Inflammatory macrophage treated with lipopolysaccharide for 4 hours (primary cell): Measurements from ENCODE around the gene BTRC.

Experiments
- DNase-seq: peaks from one replicate; pipeline ENCODE4 v3.0.0-alpha.2; 2020

Gene BTRC

DNA sequence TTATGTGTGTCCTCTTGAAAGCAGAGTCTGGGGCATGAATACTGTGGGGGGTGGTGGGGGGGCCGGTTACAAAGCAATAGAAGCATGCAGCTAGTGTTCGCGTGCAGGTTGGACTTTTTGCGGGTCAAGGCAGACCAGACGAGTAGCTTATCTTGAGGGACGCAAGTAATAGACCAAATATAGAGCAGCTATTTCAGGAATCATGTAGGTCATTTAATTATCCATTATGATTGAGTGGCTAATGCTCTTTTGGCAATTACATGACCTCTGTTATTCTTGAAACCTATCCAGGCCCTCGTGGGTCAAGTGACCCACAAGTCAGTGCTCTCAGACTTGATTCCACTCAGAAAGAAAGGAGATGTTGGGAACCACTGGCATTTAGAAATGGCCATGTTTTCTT, 93.0 kb downstream of the BTRC start:
- DNase-seq, result no peak

DNA sequence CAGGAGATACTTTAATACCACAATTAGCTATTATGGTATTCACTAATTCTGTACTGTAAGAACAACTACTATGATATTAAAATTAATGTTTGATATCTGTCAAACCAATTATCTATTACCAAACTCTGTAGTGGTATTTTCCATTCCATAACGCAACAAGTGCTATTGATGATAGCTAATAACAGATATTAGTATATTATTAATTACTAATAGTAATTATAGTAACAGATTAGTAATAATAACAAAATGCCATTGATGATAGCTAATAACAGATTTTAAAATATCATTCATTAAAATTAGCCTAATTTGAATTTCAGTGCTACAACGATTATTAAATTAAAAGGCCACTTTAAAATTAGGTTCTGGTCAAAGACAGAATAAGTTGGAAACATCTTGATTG, 93.5 kb downstream of the BTRC start:
- DNase-seq, result no peak

DNA sequence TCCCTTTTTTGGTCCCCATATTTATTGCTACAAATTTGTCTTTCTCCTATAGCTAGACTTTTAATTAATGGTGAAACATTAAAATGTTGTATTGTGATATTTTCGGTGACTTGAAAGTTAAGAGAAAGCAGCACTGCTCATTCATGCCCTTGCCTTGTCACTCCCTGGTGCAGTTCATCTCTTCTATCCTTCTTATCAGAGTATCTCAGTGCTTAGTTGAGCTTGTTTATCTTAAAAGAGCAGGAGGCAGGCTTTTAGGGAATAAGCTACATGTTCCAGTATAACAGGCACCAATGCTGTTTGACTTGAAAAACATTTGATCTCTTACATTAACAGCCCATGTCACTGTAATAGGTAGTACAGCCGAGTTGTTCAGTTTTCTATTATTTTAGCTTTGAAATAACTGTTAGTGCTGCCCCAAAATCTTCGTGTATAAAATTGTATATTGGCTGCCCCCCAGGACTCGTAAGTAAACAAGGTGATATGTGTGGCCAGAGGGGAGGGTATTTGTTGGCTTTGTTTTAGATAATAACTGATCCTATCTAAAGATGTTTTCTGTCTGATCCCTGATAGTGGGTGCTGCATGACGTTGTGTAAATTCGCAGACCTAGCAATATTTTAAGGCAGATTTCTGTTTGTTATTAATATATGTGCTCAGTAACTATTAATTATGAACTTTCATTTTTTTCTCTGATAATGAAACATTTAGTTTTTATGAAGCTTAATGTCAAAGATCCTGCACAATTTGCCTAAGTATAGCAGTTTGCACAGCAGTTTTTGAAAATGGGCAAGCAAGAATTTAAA, 96.5 kb downstream of the BTRC start:
- no peak for DNase-seq

DNA sequence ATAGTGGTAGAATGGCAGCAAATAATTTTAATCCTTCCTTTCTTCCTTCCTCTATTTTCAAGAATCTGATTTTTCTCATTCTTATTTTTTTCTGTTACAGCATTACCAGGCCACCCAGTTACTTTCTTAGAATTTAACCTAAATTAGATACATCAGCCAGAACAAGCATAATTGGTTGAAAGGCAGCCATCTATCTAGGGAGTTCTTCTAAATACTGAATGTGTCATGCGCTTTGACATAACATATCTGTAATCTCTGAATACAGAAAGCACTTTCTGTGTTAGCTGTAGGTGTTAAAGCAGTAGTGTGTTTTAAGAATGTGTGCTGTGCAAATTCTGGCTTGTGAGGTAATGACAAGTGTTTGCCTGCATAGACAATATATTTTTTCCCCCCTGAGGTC, 97.3 kb downstream of the BTRC start:
- no peak for DNase-seq

DNA sequence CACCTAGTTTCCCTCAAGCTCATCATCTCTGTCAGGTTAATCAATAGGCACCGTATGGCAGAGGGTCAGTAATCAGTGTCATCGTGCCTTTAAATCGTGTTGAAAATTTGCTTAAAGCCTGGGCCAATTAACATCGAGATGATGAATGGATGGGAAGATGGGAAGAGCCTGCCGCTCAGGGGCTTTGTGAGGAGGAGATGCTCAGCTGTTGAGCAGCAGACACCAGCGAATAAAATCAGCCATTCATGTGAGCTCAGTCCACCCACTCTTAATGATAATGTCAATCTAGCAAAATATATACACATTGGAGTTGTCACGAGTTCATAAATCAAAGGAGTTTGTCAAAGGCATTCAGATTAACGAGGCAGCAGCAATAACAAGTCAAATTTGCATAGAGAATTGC, 97.7 kb downstream of the BTRC start:
- no peak for DNase-seq

DNA sequence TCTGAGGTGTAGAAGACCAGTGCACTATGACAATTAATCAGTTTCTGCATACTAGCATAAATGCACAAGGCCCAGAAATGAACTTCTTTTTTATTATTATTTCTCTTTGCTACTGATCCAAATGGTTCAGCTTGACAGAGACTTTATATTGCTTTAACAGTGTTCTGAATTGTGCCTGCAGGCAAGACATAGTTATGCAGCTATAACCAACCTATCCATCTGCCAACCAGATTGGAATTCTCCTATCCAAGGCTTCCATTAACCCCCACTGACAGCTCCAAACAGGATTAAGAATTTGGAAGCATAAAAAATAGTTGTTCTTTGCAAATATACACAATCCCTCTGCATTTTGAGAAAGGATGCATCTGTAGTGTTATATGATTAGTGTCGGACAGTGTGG, 98.2 kb downstream of the BTRC start:
- no peak for DNase-seq

DNA sequence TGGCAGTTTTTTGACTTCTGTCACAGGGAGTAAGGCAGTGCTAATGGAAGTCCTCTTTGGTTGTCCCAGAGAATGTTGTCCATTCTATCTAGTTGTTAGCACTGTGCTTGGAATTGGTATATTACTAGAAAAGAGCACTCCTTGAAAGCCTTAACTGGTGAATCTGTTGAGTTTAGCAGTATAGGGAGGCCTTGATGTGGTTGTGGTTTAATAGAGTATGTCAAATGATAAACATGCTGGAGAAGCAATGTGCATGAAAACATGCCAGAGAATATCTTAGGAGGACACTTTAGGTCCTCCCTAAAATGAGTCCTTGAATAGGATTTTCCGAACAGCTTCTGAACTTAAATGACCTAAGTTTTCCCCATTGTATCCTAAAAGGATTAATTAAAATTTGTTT, 98.6 kb downstream of the BTRC start:
- DNase-seq, result no peak

DNA sequence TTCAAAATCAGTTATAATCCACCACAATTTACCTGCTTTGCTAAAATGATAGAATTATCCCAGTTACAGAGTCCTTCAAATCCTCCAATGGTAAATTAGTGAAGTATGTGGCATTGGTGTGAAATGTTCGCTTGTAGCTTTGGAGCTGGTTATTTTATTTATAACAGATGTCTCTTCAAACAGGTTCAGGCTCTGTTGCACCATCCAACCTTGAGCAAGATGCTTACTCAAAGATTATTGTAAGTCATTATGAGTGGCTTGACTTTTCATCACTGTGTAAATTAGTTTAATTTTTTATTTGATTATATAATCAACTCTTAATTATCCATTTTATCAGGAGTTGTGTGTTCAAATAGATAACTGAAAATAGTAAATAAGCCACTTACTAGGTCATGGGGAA, 99.4 kb downstream of the BTRC start:
- DNase-seq, result no peak

DNA sequence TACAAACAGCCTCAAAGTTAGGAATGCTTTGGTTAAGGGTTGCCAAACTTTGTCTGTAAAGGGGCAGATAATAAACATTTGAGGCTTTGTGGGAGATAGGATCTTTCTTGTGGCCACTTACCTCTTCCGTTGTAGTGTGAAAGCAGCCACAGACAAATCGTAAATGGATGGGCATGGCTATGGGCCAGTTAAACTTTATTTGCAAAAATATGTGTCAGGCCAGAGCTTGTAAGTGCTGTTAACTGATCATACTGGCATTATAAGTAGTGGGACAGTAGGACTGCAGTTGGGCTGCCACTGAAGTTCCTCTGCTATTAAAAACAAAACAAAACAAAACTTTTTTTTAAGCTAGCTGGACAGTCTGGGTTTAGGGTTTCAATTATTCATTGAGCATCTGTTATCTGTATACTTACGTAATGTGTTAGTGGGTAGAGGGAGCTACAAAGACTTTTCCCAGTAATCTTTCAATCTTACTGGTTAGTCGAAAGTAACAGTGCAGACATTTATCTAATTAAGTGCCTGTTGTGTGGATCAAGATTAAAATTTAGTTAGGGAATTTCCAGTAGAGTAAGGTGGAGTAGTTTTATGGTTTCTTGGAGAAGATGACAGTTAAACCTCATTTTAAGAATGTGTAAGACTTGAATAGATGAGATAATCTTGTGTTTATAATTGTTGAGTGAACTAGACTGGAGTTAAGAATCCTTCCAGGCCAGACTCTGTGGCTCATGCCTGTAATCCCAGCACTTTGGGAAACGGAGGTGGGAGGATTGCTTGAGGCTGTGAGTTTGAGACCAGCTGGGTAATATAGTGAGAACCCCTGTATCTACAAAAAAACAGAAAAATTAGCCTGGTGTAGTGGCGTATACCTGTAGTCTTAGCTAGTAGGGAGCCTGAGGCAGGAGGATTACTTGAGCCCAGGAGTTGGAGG, 100.1 kb downstream of the BTRC start:
- no peak for DNase-seq

DNA sequence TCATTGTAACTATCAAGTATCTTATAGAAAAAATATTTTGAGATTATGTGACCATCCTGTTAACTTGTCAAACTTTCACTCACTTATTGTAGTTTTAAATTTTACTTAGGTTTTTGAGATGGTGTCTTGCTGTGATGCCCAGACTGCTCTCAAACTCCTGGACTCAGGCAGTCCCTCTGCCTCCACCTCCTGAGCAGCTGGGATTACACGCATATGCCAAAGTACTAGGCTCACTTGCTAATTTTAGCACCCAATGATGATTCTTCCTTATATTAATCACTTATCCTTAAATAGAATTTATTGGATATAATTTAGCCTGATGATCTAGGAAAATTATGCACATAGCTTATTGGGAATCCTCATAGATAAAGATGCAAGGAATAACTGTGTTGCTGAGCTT, 104.9 kb downstream of the BTRC start:
- DNase-seq, result no peak

DNA sequence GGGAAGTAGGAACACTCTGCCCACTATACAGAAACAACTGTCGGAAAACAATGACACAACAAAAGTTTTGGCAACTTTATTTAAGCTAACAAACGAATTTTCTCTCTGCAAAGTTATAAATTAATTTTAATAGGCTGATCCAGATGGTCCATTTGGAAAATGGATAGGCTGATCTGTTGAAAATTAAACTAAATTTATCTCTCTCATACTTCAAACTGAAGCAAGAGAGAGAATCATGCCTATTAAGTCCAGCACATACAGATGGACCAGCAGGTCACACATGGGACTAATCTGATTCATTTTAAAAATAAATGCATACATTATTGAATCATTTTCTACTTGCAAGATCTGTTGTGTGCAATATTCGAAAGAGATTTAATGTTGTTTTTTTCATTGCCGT, 110.1 kb downstream of the BTRC start:
- DNase-seq, result no peak

DNA sequence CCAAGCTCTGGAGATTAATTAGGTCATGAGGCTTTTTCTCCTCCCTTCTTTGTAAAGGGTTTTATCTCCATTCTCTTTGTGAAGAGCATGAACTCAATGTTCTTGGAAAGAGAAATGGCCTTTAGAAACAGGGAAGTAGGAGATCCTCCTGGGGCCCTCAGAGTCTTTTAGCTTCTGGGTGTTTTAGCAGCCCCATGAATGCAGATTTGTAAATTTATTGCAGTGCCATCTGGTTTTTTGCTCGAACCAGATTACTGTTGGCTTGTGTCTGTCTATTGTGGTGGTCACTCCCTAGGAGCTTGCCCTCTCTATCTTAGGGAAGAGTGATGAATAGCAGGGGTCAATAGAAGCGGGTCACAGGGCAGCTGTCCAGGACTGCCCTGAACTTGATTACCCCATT, 110.6 kb downstream of the BTRC start:
- no peak for DNase-seq

DNA sequence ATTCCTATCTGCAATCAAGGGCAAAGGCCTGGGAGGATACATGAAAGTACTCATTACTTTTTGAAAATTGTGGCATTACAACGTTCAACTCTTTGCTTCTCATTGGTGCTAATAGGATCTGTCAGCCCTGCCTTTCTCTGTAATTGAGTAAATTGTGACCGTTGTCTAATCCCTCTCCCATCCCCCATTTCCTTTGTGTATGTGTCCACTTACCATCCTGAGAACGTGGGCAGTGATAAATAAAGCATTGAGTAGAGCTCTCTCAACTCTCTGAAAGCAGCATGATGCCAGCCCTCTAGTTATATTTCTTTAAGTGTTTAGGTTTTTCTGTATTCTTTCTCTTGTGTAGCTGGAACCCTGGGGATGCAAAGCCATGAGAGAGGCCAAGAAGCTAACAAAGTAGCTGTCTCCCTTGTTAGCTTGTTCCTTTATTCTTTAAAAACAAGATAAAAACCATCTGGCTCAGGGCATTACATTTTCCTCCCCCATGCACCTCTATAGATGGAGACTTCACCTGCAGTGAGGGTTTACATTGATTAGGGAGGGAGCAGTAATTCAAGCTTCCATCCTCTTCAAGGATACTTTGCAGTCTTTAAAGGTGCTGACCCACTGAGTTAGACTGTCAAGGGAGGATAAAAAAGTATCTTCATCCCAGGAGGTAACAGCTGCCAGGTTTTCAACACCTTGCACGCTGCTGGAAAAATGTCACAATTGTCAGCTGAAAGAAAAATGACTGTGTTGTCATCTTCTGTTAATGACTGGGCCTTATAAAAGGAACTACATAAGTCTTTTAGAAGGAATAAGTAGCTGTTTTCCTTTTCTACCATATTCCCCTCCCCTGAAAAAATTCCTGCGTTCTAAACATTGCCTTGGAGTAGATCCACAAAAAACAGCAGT, 112.3 kb downstream of the BTRC start:
- no peak for DNase-seq

DNA sequence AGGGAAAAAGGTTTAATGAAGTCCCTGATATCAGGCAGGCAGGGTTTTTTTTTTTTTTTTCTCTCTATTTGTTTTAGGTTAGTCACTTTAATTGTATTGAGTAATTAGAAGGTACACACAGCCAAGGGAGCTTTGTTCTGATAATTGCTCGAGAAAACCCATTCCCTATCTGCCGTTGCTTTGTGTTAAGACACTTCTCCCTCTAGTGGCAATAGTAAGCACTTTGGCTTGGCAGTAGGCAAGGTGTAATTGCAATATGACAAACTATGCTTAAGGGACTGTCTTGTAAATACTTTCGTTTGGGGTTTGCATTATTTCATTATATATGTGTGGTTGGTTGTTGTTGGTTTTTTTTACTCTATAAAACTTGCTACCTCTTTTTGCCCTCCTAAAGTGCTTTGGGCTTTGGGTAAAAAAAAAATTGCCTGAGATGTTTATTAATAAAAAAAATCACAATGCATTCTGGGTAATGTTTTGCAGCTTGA, 113.4 kb downstream of the BTRC start:
- peak; percentile 61 for DNase-seq

DNA sequence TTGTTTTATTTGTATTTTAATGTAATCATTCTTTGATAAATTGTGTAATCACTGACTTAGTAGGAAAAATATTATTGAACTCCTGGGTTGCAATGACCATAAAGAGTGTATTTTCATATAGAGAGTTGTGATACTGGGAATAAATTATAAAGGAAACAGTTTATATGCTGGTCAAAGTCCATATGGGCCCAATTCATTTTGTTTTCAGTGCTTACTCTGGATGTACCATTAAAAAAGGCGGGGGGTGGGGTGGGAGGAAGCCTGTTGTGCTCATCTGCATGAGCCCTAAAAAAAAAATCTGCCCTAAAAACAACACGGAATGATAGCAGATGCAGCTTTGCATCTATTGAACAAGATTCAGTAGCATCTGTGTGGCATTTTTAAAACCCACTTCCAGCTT, 114.2 kb downstream of the BTRC start:
- DNase-seq, result no peak

DNA sequence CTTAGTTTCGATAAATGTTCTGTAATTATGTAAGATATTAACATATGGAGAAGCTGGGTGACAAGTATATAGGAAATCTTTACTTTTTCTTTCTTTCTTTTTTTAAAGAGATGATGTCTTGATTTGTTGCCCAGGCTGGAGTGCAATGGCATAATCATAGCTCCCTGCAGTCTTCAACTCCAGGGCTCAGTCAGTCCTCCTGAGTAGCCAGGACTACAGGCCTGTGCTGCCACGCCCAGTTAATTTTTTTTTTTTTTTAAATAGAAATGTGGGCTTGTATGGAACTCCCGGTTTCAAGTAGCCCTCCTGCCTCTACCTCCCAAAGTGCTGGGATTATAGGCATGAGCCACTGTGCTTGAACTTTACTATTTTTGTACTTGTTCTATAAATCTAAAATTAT, 122.4 kb downstream of the BTRC start:
- no peak for DNase-seq

DNA sequence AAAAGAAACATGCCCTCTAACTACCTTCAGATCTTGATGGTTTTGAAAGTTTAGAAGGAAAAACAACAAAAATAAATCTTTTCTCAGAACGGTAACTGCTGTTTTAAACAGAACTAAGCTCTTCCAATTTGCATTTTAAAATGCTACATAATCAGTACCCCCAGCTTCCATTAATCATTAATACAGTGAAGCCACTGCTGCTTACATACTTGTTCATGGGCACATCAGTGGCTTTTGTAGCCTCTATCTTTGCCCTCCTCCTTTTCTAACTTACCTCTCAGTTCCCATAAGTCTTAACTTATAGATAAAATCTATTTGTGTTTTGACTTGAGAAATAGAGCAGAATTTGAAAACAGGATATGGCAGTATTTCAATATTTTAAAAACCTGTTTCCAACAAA, 125.0 kb downstream of the BTRC start:
- no peak for DNase-seq

DNA sequence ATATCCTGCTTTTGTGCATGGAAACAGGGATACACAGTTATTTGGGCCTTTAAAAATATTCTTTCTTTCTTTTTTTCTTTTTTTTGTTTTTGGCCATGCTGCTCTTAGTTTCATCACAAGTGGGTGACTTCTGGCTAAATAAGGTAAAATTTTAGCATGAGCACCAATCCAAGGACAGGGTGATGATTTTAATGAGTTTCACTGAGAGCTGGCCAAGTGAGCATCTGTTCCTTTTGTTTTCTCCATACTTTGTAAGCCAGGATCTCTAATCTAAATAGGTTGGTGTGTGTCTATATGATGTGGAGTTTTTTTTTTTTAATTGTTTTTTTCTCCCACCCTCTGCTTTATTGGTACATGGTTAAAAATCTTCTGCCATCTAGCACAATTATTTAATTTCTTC, 127.3 kb downstream of the BTRC start:
- DNase-seq, result no peak

DNA sequence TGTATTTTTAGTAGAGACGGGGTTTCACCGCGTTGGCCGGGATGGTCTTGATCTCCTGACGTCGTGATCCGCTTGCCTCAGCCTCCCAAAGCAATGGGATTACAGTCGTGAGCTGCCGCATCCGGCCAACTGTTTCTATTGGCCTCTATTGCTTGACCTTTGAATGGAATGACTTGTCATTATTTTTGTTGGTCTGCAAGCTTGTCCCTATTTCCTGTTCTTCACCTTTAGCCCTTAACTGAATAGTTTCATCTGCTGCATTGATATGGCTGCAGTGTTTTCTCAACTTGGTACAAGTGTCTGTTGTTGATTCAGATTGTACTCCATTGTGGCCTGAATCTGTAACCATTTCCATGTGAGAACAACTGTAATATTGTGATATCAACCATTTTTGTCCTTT, 128.6 kb downstream of the BTRC start:
- DNase-seq, result no peak

DNA sequence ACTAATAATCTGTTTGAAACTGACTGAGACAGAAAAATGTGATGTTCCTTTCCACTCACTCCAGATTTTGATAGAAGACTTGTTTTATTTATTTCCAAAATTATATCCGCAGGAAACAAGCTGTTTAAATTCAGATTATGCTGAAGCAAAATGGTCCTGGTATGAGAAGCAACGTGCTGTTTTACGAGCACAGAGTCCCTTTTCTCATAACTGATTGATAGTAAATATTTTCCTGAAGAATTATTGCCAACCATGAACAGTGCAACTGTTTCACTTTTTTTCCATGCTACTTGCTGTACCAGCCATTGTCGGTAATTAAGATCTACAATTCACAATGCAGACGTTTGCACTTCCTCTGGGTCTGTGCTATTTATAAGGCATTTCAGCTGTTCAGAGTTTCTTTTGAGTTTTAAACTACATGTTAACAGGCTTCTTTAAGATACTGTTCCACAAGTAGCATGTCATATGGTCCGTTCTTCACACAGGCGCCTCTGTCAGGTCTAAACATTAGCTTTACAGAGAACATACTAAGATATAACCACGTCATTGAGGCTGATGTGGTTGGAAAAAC, 130.3 kb downstream of the BTRC start:
- no peak for DNase-seq

DNA sequence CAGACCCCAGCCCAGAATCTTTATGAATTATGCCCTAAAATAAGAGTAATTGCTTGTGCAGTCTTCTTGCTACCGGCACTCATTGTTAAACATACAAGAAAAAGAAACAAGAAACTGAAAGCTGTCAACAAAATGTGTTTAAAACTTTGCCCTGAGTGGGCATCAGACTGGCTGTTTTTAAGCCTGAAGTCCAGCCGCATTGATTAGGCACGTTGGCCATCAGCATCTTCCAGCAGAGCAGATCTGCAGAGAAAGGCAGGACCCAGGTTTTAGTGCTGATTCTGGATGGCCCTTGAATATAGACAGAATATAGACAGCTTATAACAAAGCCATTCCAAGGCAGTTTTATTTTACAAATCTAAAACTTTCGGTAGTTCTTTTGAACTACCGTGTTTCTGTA, 131.2 kb downstream of the BTRC start:
- no peak for DNase-seq

DNA sequence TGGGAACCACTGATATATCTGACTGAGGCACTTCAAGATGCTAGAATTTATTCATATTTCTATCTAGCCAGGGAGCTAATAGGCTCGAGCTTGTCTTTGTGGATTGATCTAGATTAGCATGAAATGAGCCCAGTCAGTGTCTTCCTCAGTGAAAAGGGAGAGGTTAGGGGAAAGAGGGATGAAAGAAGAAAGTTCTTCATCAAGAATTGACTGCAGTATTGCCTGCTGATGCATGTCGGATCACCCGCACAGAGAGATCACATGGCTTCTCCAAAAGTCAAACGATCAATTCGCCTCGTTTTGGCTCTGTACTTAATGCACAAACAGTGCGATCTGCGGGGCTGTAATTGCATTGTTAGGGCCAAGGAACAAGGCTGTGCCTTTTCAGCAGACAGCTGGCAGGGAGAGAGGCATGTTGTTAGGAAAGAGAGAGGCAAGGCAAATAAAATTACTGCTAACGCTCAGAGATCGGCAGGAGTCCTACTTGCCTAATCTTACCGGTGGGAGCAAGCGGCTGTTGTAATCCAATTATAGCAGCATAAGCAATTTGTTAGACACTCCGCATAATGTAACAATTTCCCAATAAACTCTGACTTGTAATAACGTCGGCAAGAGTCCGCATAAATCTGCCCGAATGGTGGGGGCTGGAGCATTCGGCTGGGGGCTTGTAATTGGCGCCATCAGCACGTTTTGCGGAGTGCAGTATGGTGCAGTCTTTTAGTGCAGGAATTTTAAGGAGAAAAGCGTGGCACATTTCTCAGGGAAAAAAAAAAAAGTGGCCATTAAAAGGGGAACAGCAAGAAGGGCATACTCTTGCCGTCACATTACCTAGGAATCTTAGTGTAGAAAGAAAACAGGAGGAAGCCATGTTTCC, 132.0 kb downstream of the BTRC start:
- DNase-seq, result no peak
